Stimulated activated effector memory CD8-positive, alpha-beta T cell treated with anti-CD3 and anti-CD28 coated beads, Interleukin-12 subunit alpha, Interleukin-12 subunit beta, amount 100 ng/mL, for 72 hours (primary cell): ENCODE measurements around the gene DIPK1C.

Experiments used
- ATAC-seq: fragments of 150-1000 bp; cut with Tn5 transposase; 2 replicates; pipeline ENCODE4 v1.10.0; 2021
- DNase-seq, 2 donors: peaks; one replicate each; pipeline ENCODE4 v3.0.0; 2021 to 2022; ENCODE audit warnings: low spot score in 2 of 2
- H3K27ac Mint-ChIP-seq: one replicate; pipeline ENCODE4 v1.8.0; 2022; ENCODE audit warnings: mild to moderate bottlenecking, mixed read lengths
- H3K36me3 Mint-ChIP-seq: one replicate; pipeline ENCODE4 v1.8.0; 2022; ENCODE audit warnings: mild to moderate bottlenecking, mixed read lengths
- H3K4me1 Mint-ChIP-seq: one replicate; pipeline ENCODE4 v1.8.0; 2022; ENCODE audit warnings: mixed read lengths
- H3K4me3 Mint-ChIP-seq: one replicate; pipeline ENCODE4 v1.8.0; 2022; ENCODE audit warnings: mild to moderate bottlenecking, mixed read lengths
- H3K9me3 Mint-ChIP-seq: one replicate; pipeline ENCODE4 v1.8.0; 2022; ENCODE audit warnings: mixed read lengths

DIPK1C gene

GRCh38 chr18:74468547-74469061, 11.5 kb upstream of the DIPK1C start:
- ATAC-seq: no peak
- no peak overlapping the region for H3K27ac Mint-ChIP-seq
- H3K9me3 Mint-ChIP-seq: peaks cover 11% of the 10 kb centered on the region
- H3K4me3 Mint-ChIP-seq: no peak overlapping the region
- H3K36me3 Mint-ChIP-seq: no peaks in the 10 kb centered on the region
- no peak for DNase-seq
- H3K4me1 Mint-ChIP-seq: no peaks in the 10 kb centered on the region

GRCh38 chr18:74465775-74466174, 8.7 kb upstream of the DIPK1C start:
- no peak overlapping the region for H3K27ac Mint-ChIP-seq
- no peaks in the 10 kb centered on the region for H3K4me1 Mint-ChIP-seq
- ATAC-seq (no peak), DNase-seq (no peak)
- H3K9me3 Mint-ChIP-seq: peaks cover 9% of the 10 kb centered on the region
- no peak overlapping the region for H3K4me3 Mint-ChIP-seq
- H3K36me3 Mint-ChIP-seq: no peaks in the 10 kb centered on the region

GRCh38 chr18:74463983-74464382, 6.9 kb upstream of the DIPK1C start:
- no peak for DNase-seq
- no peaks in the 10 kb centered on the region for H3K36me3 Mint-ChIP-seq
- no peak for ATAC-seq
- no peaks in the 10 kb centered on the region for H3K4me1 Mint-ChIP-seq
- no peaks in the 10 kb centered on the region for H3K9me3 Mint-ChIP-seq
- H3K27ac Mint-ChIP-seq: no peak overlapping the region
- no peak overlapping the region for H3K4me3 Mint-ChIP-seq

- Mint-ChIP-seq H3K27ac (no peak overlapping the region), H3K4me1 (no peaks in the 10 kb centered on the region), H3K4me3 (no peak overlapping the region), H3K9me3 (no peaks in the 10 kb centered on the region), H3K36me3 (no peaks in the 10 kb centered on the region)
- no peak for ATAC-seq
- DNase-seq: no peak
Observed at GRCh38 chr18:74463254-74463653, 6.1 kb upstream of the DIPK1C start.

GRCh38 chr18:74460825-74461224, 3.7 kb upstream of the DIPK1C start:
- Mint-ChIP-seq H3K9me3 (no peaks in the 10 kb centered on the region), H3K36me3 (no peaks in the 10 kb centered on the region), H3K27ac (no peak overlapping the region), H3K4me1 (peaks cover 9% of the 10 kb centered on the region), H3K4me3 (no peak overlapping the region)
- ATAC-seq: no peak
- DNase-seq: no peak

- no peaks in the 10 kb centered on the region for H3K9me3 Mint-ChIP-seq
- no peaks in the 10 kb centered on the region for H3K36me3 Mint-ChIP-seq
- no peak for DNase-seq
- ATAC-seq: no peak
- no peak overlapping the region for H3K4me3 Mint-ChIP-seq
- H3K4me1 Mint-ChIP-seq: peaks cover 9% of the 10 kb centered on the region
- H3K27ac Mint-ChIP-seq: no peak overlapping the region
Observed at GRCh38 chr18:74459889-74460288, 2.8 kb upstream of the DIPK1C start.

GRCh38 chr18:74457725-74458421, 765 bp upstream of the DIPK1C start:
- ATAC-seq (no peak), DNase-seq (no peak)
- H3K36me3 Mint-ChIP-seq: no peaks in the 10 kb centered on the region
- H3K4me3 Mint-ChIP-seq: peak overlapping the region; percentile 48
- H3K4me1 Mint-ChIP-seq: peaks cover 9% of the 10 kb centered on the region
- no peaks in the 10 kb centered on the region for H3K9me3 Mint-ChIP-seq
- no peak overlapping the region for H3K27ac Mint-ChIP-seq

GRCh38 chr18:74456349-74457042, 612 bp downstream of the DIPK1C start:
- DNase-seq (no peak), ATAC-seq (peak; percentile 27)
- Mint-ChIP-seq H3K36me3 (no peaks in the 10 kb centered on the region), H3K27ac (no peak overlapping the region), H3K9me3 (no peaks in the 10 kb centered on the region), H3K4me1 (peaks cover 9% of the 10 kb centered on the region), H3K4me3 (no peak overlapping the region)

GRCh38 chr18:74456017-74456348, 1.1 kb downstream of the DIPK1C start:
- Mint-ChIP-seq H3K27ac (no peak overlapping the region), H3K36me3 (no peaks in the 10 kb centered on the region), H3K4me1 (peaks cover 9% of the 10 kb centered on the region), H3K4me3 (no peak overlapping the region), H3K9me3 (no peaks in the 10 kb centered on the region)
- DNase-seq (no peak), ATAC-seq (no peak)

GRCh38 chr18:74455386-74455785, 1.7 kb downstream of the DIPK1C start:
- H3K4me1 Mint-ChIP-seq: peaks cover 9% of the 10 kb centered on the region

GRCh38 chr18:74454279-74454751, 2.8 kb downstream of the DIPK1C start:
- H3K4me3 Mint-ChIP-seq: no peak overlapping the region
- H3K9me3 Mint-ChIP-seq: no peaks in the 10 kb centered on the region
- H3K4me1 Mint-ChIP-seq: peaks cover 9% of the 10 kb centered on the region
- no peak overlapping the region for H3K27ac Mint-ChIP-seq
- no peak for DNase-seq
- ATAC-seq: no peak
- no peaks in the 10 kb centered on the region for H3K36me3 Mint-ChIP-seq

More at GRCh38 chr18:74455386-74455785, 1.7 kb downstream of the DIPK1C start:
- DNase-seq (no peak), ATAC-seq (no peak)
- no peak overlapping the region for H3K27ac Mint-ChIP-seq
- H3K36me3 Mint-ChIP-seq: no peaks in the 10 kb centered on the region
- no peak overlapping the region for H3K4me3 Mint-ChIP-seq
- no peaks in the 10 kb centered on the region for H3K9me3 Mint-ChIP-seq

GRCh38 chr18:74453642-74454198, 3.4 kb downstream of the DIPK1C start:
- no peak for ATAC-seq
- H3K9me3 Mint-ChIP-seq: no peaks in the 10 kb centered on the region
- no peak overlapping the region for H3K4me3 Mint-ChIP-seq
- DNase-seq: no peak
- H3K36me3 Mint-ChIP-seq: no peaks in the 10 kb centered on the region
- no peak overlapping the region for H3K27ac Mint-ChIP-seq
- peaks cover 9% of the 10 kb centered on the region for H3K4me1 Mint-ChIP-seq

- Mint-ChIP-seq H3K4me3 (no peak overlapping the region), H3K9me3 (no peaks in the 10 kb centered on the region), H3K4me1 (peaks cover 9% of the 10 kb centered on the region), H3K36me3 (no peaks in the 10 kb centered on the region), H3K27ac (no peak overlapping the region)
- no peak for DNase-seq
- no peak for ATAC-seq
Observed at GRCh38 chr18:74453016-74453566, 4.0 kb downstream of the DIPK1C start.

GRCh38 chr18:74451148-74451547, 6.0 kb downstream of the DIPK1C start:
- Mint-ChIP-seq H3K9me3 (no peaks in the 10 kb centered on the region), H3K4me1 (no peaks in the 10 kb centered on the region), H3K36me3 (no peaks in the 10 kb centered on the region), H3K4me3 (no peak overlapping the region), H3K27ac (no peak overlapping the region)
- no peak for DNase-seq
- no peak for ATAC-seq

- no peaks in the 10 kb centered on the region for H3K4me1 Mint-ChIP-seq
- DNase-seq: no peak
- ATAC-seq: peak; percentile 26
- no peak overlapping the region for H3K4me3 Mint-ChIP-seq
- no peak overlapping the region for H3K27ac Mint-ChIP-seq
- H3K9me3 Mint-ChIP-seq: no peaks in the 10 kb centered on the region
- no peaks in the 10 kb centered on the region for H3K36me3 Mint-ChIP-seq
Observed at GRCh38 chr18:74450626-74451025, 6.5 kb downstream of the DIPK1C start.
